WTC11 (cell line): ENCODE data around the gene ZNF576. TPM values are rescaled to one million over a fixed set of nuclear protein-coding genes. Genes with fewer than 3 reads are reported as not detected.

Experiments used
- ATAC-seq: fragments of 200-7000 bp; cut with Tn5 transposase; 2 replicates; pipeline ENCODE4 v1.10.0; 2021; ENCODE audit warnings: mild to moderate bottlenecking, moderate library complexity
- Bru-seq: library from RNA; stranded (reverse); fragments of 400-500 nt; gene quantifications from one replicate; lab custom pipeline; 2021; lab: Mats Ljungman, UMichigan
- CTCF ChIA-PET: fragments of 300-600 bp; sonication (Branson Sonifier 250); formaldehyde crosslinking; loops from one replicate; lab custom pipeline; 2021; ENCODE audit warnings: antibody characterized with exemption; lab: Charles Lee
- POLR2A ChIA-PET: fragments of 350-600 bp; sonication (Branson Sonifier 250); formaldehyde crosslinking; loops from one replicate; lab custom pipeline; 2021; ENCODE audit warnings: antibody characterized with exemption; lab: Charles Lee
- DNase-seq: peaks from one replicate; pipeline ENCODE4 v3.0.0; 2021; ENCODE audit warnings: low spot score
- H3K27ac Mint-ChIP-seq: 2 replicates; pipeline ENCODE4 v1.8.0; 2021; ENCODE audit warnings: mixed read lengths
- H3K27me3 Mint-ChIP-seq: 2 replicates; pipeline ENCODE4 v1.8.0; 2021; ENCODE audit warnings: low read depth, mild to moderate bottlenecking, moderate library complexity, mixed read lengths
- H3K36me3 Mint-ChIP-seq: 2 replicates; pipeline ENCODE4 v1.8.0; 2021; ENCODE audit warnings: mixed read lengths
- H3K4me1 Mint-ChIP-seq: 2 replicates; pipeline ENCODE4 v1.8.0; 2022; ENCODE audit warnings: mixed read lengths
- H3K4me3 Mint-ChIP-seq: 2 replicates; pipeline ENCODE4 v1.8.0; 2021; ENCODE audit warnings: mild to moderate bottlenecking, moderate library complexity, mixed read lengths
- H3K9me3 Mint-ChIP-seq: 2 replicates; pipeline ENCODE4 v1.8.0; 2021; ENCODE audit warnings: mixed read lengths
- AFF4 ChIP-seq: sonication (generic); formaldehyde crosslinking; IDR thresholded peaks from 2 replicates; pipeline ENCODE4 v1.8.1; 2023; ENCODE audit warnings: mild to moderate bottlenecking, missing genetic modification reagents, borderline replicate concordance
- ARID4B ChIP-seq: sonication (generic); formaldehyde crosslinking; IDR thresholded peaks from 2 replicates; pipeline ENCODE4 v1.8.0; 2023; ENCODE audit warnings: missing genetic modification reagents, mild to moderate bottlenecking, borderline replicate concordance
- ATF2 ChIP-seq: sonication (generic); formaldehyde crosslinking; IDR thresholded peaks from 2 replicates; pipeline ENCODE4 v1.8.1; 2022; ENCODE audit warnings: low read depth, missing genetic modification reagents, borderline replicate concordance
- ATF6 ChIP-seq: sonication (generic); formaldehyde crosslinking; IDR thresholded peaks from 2 replicates; pipeline ENCODE4 v1.8.1; 2023; ENCODE audit warnings: mild to moderate bottlenecking, missing genetic modification reagents
- CBFB ChIP-seq: sonication (generic); formaldehyde crosslinking; IDR thresholded peaks from 2 replicates; pipeline ENCODE4 v1.8.1; 2022; ENCODE audit warnings: mild to moderate bottlenecking, low read depth, missing genetic modification reagents
- CREB1 ChIP-seq: sonication (generic); formaldehyde crosslinking; IDR thresholded peaks from 2 replicates; pipeline ENCODE4 v1.8.0; 2023; ENCODE audit warnings: mild to moderate bottlenecking, missing genetic modification reagents
- E2F4 ChIP-seq: sonication (generic); formaldehyde crosslinking; IDR thresholded peaks from 2 replicates; pipeline ENCODE4 v1.8.1; 2022; ENCODE audit warnings: low read depth, mild to moderate bottlenecking, moderate library complexity, missing genetic modification reagents, borderline replicate concordance
- FOXK1 ChIP-seq: sonication (generic); formaldehyde crosslinking; IDR thresholded peaks from 2 replicates; pipeline ENCODE4 v1.8.0; 2022; ENCODE audit warnings: mild to moderate bottlenecking, moderate library complexity, missing genetic modification reagents
- GABPB1 ChIP-seq: sonication (generic); formaldehyde crosslinking; IDR thresholded peaks from 2 replicates; pipeline ENCODE4 v1.8.1; 2023; ENCODE audit warnings: mild to moderate bottlenecking, missing genetic modification reagents
- GTF2I ChIP-seq: fragments of 250-450 bp; sonication (Bioruptor Pico); conservative IDR thresholded peaks from 2 replicates; pipeline ENCODE4 v1.4.0; 2021; ENCODE audit warnings: mild to moderate bottlenecking
- MYBL2 ChIP-seq: sonication (generic); formaldehyde crosslinking; IDR thresholded peaks from 2 replicates; pipeline ENCODE4 v1.8.1; 2023; ENCODE audit warnings: mild to moderate bottlenecking, moderate library complexity, missing genetic modification reagents
- OVOL2 ChIP-seq: fragments of 250-450 bp; sonication (Bioruptor Pico); IDR thresholded peaks from 2 replicates; pipeline ENCODE4 v1.9.0; 2021; ENCODE audit warnings: mild to moderate bottlenecking, borderline replicate concordance
- SMAD4 ChIP-seq: sonication (generic); formaldehyde crosslinking; IDR thresholded peaks from 2 replicates; pipeline ENCODE4 v1.8.0; 2022; ENCODE audit warnings: mild to moderate bottlenecking, missing genetic modification reagents
- STAT6 ChIP-seq: sonication (generic); formaldehyde crosslinking; conservative IDR thresholded peaks from 2 replicates; pipeline ENCODE4 v1.8.1; 2023; ENCODE audit warnings: mild to moderate bottlenecking, low read depth, missing genetic modification reagents, moderate library complexity
- ZNF121 ChIP-seq: sonication (generic); formaldehyde crosslinking; IDR thresholded peaks from 2 replicates; pipeline ENCODE4 v1.8.0; 2023; ENCODE audit warnings: missing genetic modification reagents
- ZNF138 ChIP-seq: sonication (generic); formaldehyde crosslinking; conservative IDR thresholded peaks from 2 replicates; pipeline ENCODE4 v1.8.1; 2022; ENCODE audit warnings: mild to moderate bottlenecking, moderate library complexity, missing genetic modification reagents
- ZNF396 ChIP-seq: fragments of 250-450 bp; sonication (Bioruptor Pico); IDR thresholded peaks from 2 replicates; pipeline ENCODE4 v1.8.0; 2021; ENCODE audit warnings: mild to moderate bottlenecking, moderate library complexity, borderline replicate concordance
- ZNF671 ChIP-seq: fragments of 250-450 bp; sonication (Bioruptor Pico); IDR thresholded peaks from 2 replicates; pipeline ENCODE4 v1.8.0; 2021; ENCODE audit warnings: mild to moderate bottlenecking
- long read RNA-seq, 3 experiments: library from RNA in 1 of 3; library from capped mRNA in 1 of 3; library from polyadenylated mRNA in 1 of 3; unstranded in 2 of 3; stranded (forward) in 1 of 3; transcript quantifications; one replicate each; pipeline ENCODE4 v2.0.0, GENCODE V29; 2021
- total RNA-seq: library from RNA; stranded (reverse); gene quantifications from 3 replicates; pipeline ENCODE4 v1.2.3, GENCODE V29; 2021

The ZNF576 gene
- total RNA-seq: 15.9 to 18.5 TPM (median 16.5 TPM) in 3 replicates
- Bru-seq, nascent RNA: percentile 82 among the genes with signal in this experiment
- long read RNA-seq, experiment 1, transcript ZNF576-201 (3 exons, 2,566 nt): major isoform, 21 of 32 reads
- long read RNA-seq, experiment 1, transcript ZNF576-205 (3 exons, 830 nt): minor isoform, 8 of 32 reads
- long read RNA-seq, experiment 1, partial matches to known transcripts: 0 of 32 reads
- long read RNA-seq, experiment 1, other reads (novel, unspliced or antisense): 0 of 32 reads
- long read RNA-seq, experiment 2, transcript ZNF576-201 (3 exons, 2,566 nt): major isoform, 9 of 16 reads
- long read RNA-seq, experiment 2, partial matches to known transcripts: 1 of 16 reads
- long read RNA-seq, experiment 2, other reads (novel, unspliced or antisense): 0 of 16 reads
- long read RNA-seq, experiment 3, transcript ZNF576-205 (3 exons, 830 nt): minor isoform, 5 of 33 reads
- long read RNA-seq, experiment 3, transcript ZNF576-201 (3 exons, 2,566 nt): major isoform, 24 of 33 reads
- long read RNA-seq, experiment 3, partial matches to known transcripts: 0 of 33 reads
- long read RNA-seq, experiment 3, other reads (novel, unspliced or antisense): 0 of 33 reads

GRCh38 chr19:43595999-43596841 is at the start of gene ZNF576, which contains the start of gene IRGQ:
ZNF576 (plus strand) TSS chr19:43596595; CDS start chr19:43597109, 514 bp downstream.
IRGQ (minus strand) TSS chr19:43596134; CDS start chr19:43595338, 796 bp downstream.
- DNase-seq (peak; percentile 100), ATAC-seq (peak; percentile 88)
- Mint-ChIP-seq H3K4me3 (peak within 1 kb of the TSS; percentile 99), H3K27ac (peak within 1 kb of the TSS; percentile 99), H3K4me1 (peaks cover 17% of the 10 kb centered on the region), H3K36me3 (peaks cover 10% of the 10 kb centered on the region), H3K9me3 (no peaks in the 10 kb centered on the region), H3K27me3 (no peaks in the 10 kb centered on the region)
- CTCF ChIA-PET: interaction anchor here (0.6 to 6.9 kb wide), 27 partner anchors 13 to 214 kb away, joined by 3 to 140 read pairs (median 5); partner anchors contain the start of genes PHLDB3, PINLYP, PLAUR and XRCC1
- POLR2A ChIA-PET: interaction anchor here (0.6 to 1.8 kb wide), 11 partner anchors 10 to 92 kb away, joined by 3 to 12 read pairs (median 3); partner anchors contain the start of gene PHLDB3
- no peak for TF ChIP-seq OVOL2
- no peak for TF ChIP-seq AFF4 (CRISPR knock-in tag)
- no peak for TF ChIP-seq ZNF121
- TF ChIP-seq FOXK1 (CRISPR knock-in tag): peak; percentile 85
- TF ChIP-seq SMAD4 (CRISPR knock-in tag): no peak
- TF ChIP-seq ZNF396: no peak
- peak; percentile 21; the same call in 1 of the 2 replicates for TF ChIP-seq CREB1 (CRISPR knock-in tag)
- TF ChIP-seq ARID4B (CRISPR knock-in tag): peak; percentile 57; the same call in 1 of the 2 replicates
- TF ChIP-seq MYBL2 (CRISPR knock-in tag): no peak
- TF ChIP-seq CBFB (CRISPR knock-in tag): no peak
- TF ChIP-seq E2F4 (CRISPR knock-in tag): no peak
- TF ChIP-seq ATF6 (CRISPR knock-in tag): no peak
- TF ChIP-seq GABPB1 (CRISPR knock-in tag): peak; percentile 35
- no peak for TF ChIP-seq ZNF671
- no peak for TF ChIP-seq ZNF138 (CRISPR knock-in tag)
- TF ChIP-seq STAT6 (CRISPR knock-in tag): no peak
- no peak for TF ChIP-seq GTF2I (CRISPR knock-in tag)
- no peak for TF ChIP-seq ATF2
